Fibroblast of lung (primary cell): ENCODE results near the gene PSMD1. TPM values are rescaled to one million over a fixed set of nuclear protein-coding genes. Genes with fewer than 3 reads are reported as not detected.

Experiments used
- DNase-seq, 2 donors: peaks; one replicate each; pipeline versions ENCODE4 v3.0.0 to v3.0.0-alpha.2; 2010; ENCODE audit warnings: low read depth in 2 of 2
- H2AFZ ChIP-seq: 2 replicates; pipeline ENCODE4 v1.5.1; 2012; ENCODE audit warnings: low read length, control low read depth, inconsistent platforms
- H3K27ac ChIP-seq: 2 replicates; pipeline ENCODE4 v1.5.1; 2011; ENCODE audit warnings: low read length, control low read depth; ENCODE audit not compliant: insufficient read depth
- H3K27me3 ChIP-seq: 2 replicates; pipeline ENCODE4 v1.5.1; 2011; ENCODE audit warnings: mild to moderate bottlenecking, low read length; ENCODE audit not compliant: control insufficient read depth, insufficient read depth
- H3K36me3 ChIP-seq: 2 replicates; pipeline ENCODE4 v1.5.1; 2011; ENCODE audit warnings: low read length; ENCODE audit not compliant: control insufficient read depth, insufficient read depth
- H3K4me1 ChIP-seq: 2 replicates; pipeline ENCODE4 v1.5.1; 2011; ENCODE audit warnings: low read length; ENCODE audit not compliant: control insufficient read depth, insufficient read depth; ENCODE audit errors: extremely low read depth
- H3K4me2 ChIP-seq: 2 replicates; pipeline ENCODE4 v1.5.1; 2011; ENCODE audit warnings: low read length, control low read depth; ENCODE audit not compliant: insufficient read depth; ENCODE audit errors: extremely low read depth
- H3K4me3 ChIP-seq, 4 experiments: fragments of 200-600 bp in 1 of 4; sonication (generic) in 1 of 4; replicated peaks in 1 of 4; 2 replicates each; pipeline ENCODE4 v1.5.1; 2011 to 2016; ENCODE audit warnings: low read length in 4 of 4, low read depth in 3 of 4, mild to moderate bottlenecking in 3 of 4, control low read depth in 2 of 4, inconsistent platforms in 1 of 4, mixed read lengths in 1 of 4; ENCODE audit not compliant: insufficient read depth in 1 of 4; ENCODE audit errors: control extremely low read depth in 1 of 4
- H3K79me2 ChIP-seq: 2 replicates; pipeline ENCODE4 v1.5.1; 2012; ENCODE audit warnings: mild to moderate bottlenecking, low read length, inconsistent platforms; ENCODE audit not compliant: control insufficient read depth, insufficient read depth
- H3K9ac ChIP-seq: 2 replicates; pipeline ENCODE4 v1.5.1; 2011; ENCODE audit warnings: mild to moderate bottlenecking, low read length, control low read depth; ENCODE audit not compliant: insufficient read depth
- H3K9me3 ChIP-seq: 2 replicates; pipeline ENCODE4 v1.5.1; 2012; ENCODE audit warnings: low read depth, low read length; ENCODE audit not compliant: control insufficient read depth, insufficient read depth
- H4K20me1 ChIP-seq: 2 replicates; pipeline ENCODE4 v1.5.1; 2011; ENCODE audit warnings: low read length; ENCODE audit not compliant: control insufficient read depth, insufficient read depth; ENCODE audit errors: extremely low read depth
- EZH2 ChIP-seq: IDR thresholded peaks from 2 replicates; pipeline ENCODE4 v1.5.1; 2012; ENCODE audit warnings: low read length, control low read depth, mild to moderate bottlenecking; ENCODE audit errors: missing control alignments
- polyA plus RNA-seq, 2 donors: library from polyadenylated mRNA; depleted of rRNA in 1 of 2; stranded (reverse) in 1 of 2; unstranded in 1 of 2; fragments of >200 nt; gene quantifications; 2 replicates each; pipeline ENCODE4 v1.2.1, GENCODE V29; 2011 to 2012; ENCODE audit warnings: missing spikeins in 1 of 2
- total RNA-seq: library from RNA; depleted of rRNA; stranded (reverse); fragments of >200 nt; gene quantifications from 2 replicates; pipeline ENCODE4 v1.2.1, GENCODE V29; 2014
- TF ChIP-seq, protein P1 (sequence below), 2 donors: IDR thresholded peaks in 1 of 2; conservative IDR thresholded peaks in 1 of 2; 1 replicate in 1 of 2; 2 replicates in 1 of 2; pipeline ENCODE4 v1.5.1; 2011 to 2012; ENCODE audit warnings: low read length in 2 of 2, control low read depth in 1 of 2, inconsistent platforms in 1 of 2, low read depth in 1 of 2, mild to moderate bottlenecking in 1 of 2

The PSMD1 gene
- total and polyA plus RNA-seq, 2 donors (not counting 1 experiment from before 2014, with no cell fraction given): 125 to 144 TPM

DNA sequence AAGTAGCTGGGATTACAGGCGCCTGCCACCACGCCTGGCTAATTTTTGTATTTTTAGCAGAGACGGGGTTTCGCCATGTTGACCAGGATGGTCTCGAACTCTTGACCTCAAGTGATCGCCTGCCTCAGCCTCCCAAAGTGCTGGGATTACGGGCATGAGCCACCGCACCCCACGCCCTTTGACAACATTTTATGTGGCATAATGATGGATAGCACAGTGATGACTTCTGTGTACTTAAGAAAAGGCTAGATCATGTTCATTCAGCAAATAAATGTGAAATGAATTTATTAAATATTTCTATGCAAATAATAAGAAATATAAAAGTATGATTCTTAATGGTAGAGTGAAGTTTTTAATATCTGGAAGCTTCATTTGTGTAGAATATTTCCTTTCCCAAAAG lies 70.8 kb downstream of the PSMD1 start:
- no peaks in the 10 kb centered on the region for H4K20me1 ChIP-seq
- H3K79me2 ChIP-seq: peaks cover 2% of the 10 kb centered on the region
- no peaks in the 10 kb centered on the region for H3K27me3 ChIP-seq
- no peak for DNase-seq
- TF ChIP-seq EZH2: no peak
- TF ChIP-seq, protein P1, sequence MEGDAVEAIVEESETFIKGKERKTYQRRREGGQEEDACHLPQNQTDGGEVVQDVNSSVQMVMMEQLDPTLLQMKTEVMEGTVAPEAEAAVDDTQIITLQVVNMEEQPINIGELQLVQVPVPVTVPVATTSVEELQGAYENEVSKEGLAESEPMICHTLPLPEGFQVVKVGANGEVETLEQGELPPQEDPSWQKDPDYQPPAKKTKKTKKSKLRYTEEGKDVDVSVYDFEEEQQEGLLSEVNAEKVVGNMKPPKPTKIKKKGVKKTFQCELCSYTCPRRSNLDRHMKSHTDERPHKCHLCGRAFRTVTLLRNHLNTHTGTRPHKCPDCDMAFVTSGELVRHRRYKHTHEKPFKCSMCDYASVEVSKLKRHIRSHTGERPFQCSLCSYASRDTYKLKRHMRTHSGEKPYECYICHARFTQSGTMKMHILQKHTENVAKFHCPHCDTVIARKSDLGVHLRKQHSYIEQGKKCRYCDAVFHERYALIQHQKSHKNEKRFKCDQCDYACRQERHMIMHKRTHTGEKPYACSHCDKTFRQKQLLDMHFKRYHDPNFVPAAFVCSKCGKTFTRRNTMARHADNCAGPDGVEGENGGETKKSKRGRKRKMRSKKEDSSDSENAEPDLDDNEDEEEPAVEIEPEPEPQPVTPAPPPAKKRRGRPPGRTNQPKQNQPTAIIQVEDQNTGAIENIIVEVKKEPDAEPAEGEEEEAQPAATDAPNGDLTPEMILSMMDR (conservative IDR thresholded peaks at IDR 0.05 in 1 of 2, IDR thresholded peaks at IDR 0.05 in 1 of 2; ENCODE audit: low read depth in 1 of 2, low read length in 2 of 2): no peak
- H3K4me1 ChIP-seq: peaks cover 11% of the 10 kb centered on the region
- H3K27ac ChIP-seq: no peak overlapping the region
- H3K36me3 ChIP-seq: no peaks in the 10 kb centered on the region
- no peak overlapping the region for H3K4me3 ChIP-seq
- no peaks in the 10 kb centered on the region for H3K9me3 ChIP-seq
- no peak overlapping the region for H3K9ac ChIP-seq
- H3K4me2 ChIP-seq: no peak overlapping the region
- H2AFZ ChIP-seq: no peak overlapping the region

DNA sequence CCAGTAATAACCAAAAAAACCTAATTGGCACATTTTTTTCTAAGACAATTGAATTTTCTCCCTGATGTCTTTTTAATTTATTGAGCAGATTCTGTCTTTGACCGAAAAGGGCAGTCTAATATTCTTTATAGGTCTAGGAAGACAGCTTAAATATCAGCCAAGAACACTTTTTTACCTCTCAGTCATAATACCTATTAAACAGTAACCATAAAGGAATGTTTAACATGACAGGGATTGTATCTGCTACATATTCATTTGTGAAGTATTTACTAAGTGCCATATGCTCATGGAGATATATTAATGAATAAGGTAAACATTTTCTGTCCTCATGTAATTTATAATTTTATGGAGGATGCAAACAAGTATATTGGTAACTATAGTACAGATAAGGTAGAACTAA lies 71.3 kb downstream of the PSMD1 start:
- Histone ChIP-seq H3K4me3 (no peak overlapping the region), H3K36me3 (no peaks in the 10 kb centered on the region), H3K4me1 (peaks cover 11% of the 10 kb centered on the region), H3K27me3 (no peaks in the 10 kb centered on the region), H3K79me2 (peaks cover 2% of the 10 kb centered on the region), H3K27ac (no peak overlapping the region), H2AFZ (no peak overlapping the region), H3K9me3 (no peaks in the 10 kb centered on the region), H3K4me2 (no peak overlapping the region), H3K9ac (no peak overlapping the region), H4K20me1 (no peaks in the 10 kb centered on the region)
- no peak for TF ChIP-seq EZH2
- DNase-seq: no peak

DNA sequence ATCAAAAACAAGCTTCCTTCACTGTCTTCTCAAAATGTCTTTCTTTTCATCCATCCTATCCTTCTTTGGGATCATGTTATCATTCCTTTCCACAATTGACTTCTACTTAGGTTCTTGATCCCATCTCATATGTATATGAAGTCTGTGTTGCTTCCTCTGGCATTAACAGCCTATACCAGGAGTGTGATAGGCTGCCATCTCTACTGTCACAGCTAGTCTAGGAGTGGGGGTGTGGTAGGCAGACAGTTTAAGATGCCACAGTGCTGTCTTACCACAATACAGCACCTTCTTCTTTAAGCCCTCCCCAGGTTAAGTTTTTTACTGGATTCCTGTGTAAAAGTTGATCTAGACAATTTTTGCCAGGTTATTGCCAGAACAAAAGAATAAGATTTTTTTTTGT lies 71.9 kb downstream of the PSMD1 start:
- H3K4me2 ChIP-seq: no peak overlapping the region
- no peaks in the 10 kb centered on the region for H3K36me3 ChIP-seq
- peaks cover 5% of the 10 kb centered on the region for H3K79me2 ChIP-seq
- H3K27me3 ChIP-seq: no peaks in the 10 kb centered on the region
- H3K4me3 ChIP-seq: no peak overlapping the region
- no peak overlapping the region for H2AFZ ChIP-seq
- H3K27ac ChIP-seq: no peak overlapping the region
- H4K20me1 ChIP-seq: no peaks in the 10 kb centered on the region
- peaks cover 14% of the 10 kb centered on the region for H3K4me1 ChIP-seq
- TF ChIP-seq, protein P1 (conservative IDR thresholded peaks at IDR 0.05 in 1 of 2, IDR thresholded peaks at IDR 0.05 in 1 of 2; ENCODE audit: low read depth in 1 of 2, low read length in 2 of 2): no peak
- no peak for TF ChIP-seq EZH2
- no peaks in the 10 kb centered on the region for H3K9me3 ChIP-seq
- no peak for DNase-seq
- no peak overlapping the region for H3K9ac ChIP-seq
